Neural cell (in vitro differentiated cells): Measurements from ENCODE around the gene CLPX.

ENCODE experiments used
- EP300 ChIP-seq: fragments of 450-650 bp; conservative IDR thresholded peaks from 2 replicates; pipeline ENCODE4 v1.6.1; 2014; ENCODE audit warnings: antibody characterized with exemption, mild to moderate bottlenecking, moderate library complexity; ENCODE audit not compliant: poor library complexity, severe bottlenecking
- EZH2 ChIP-seq: fragments of 200-600, 300-800 bp; shearing (Covaris generic), sonication (generic); IDR thresholded peaks from 2 replicates; pipeline ENCODE4 v1.6.1; 2014; ENCODE audit warnings: antibody characterized with exemption, low read length, borderline replicate concordance, mild to moderate bottlenecking; ENCODE audit not compliant: insufficient read depth, poor library complexity, severe bottlenecking
- MXI1 ChIP-seq: fragments of 450-650 bp; conservative IDR thresholded peaks from 2 replicates; pipeline ENCODE4 v1.6.1; 2014; ENCODE audit warnings: antibody characterized with exemption, mild to moderate bottlenecking; ENCODE audit not compliant: poor library complexity, severe bottlenecking
- POLR2AphosphoS5 ChIP-seq: IDR thresholded peaks from 2 replicates; pipeline ENCODE4 v1.6.1; 2012
- RAD21 ChIP-seq: fragments of 450-650 bp; conservative IDR thresholded peaks from 2 replicates; pipeline ENCODE4 v1.6.1; 2014; ENCODE audit warnings: antibody characterized with exemption, mild to moderate bottlenecking, moderate library complexity
- SMC3 ChIP-seq: fragments of 450-650 bp; conservative IDR thresholded peaks from 2 replicates; pipeline ENCODE4 v1.6.1; 2014; ENCODE audit warnings: antibody characterized with exemption, mild to moderate bottlenecking, moderate library complexity; ENCODE audit not compliant: poor library complexity
- TAF1 ChIP-seq: IDR thresholded peaks from 2 replicates; pipeline ENCODE4 v1.6.1; 2012; ENCODE audit warnings: low read depth
- TF ChIP-seq, protein P1 (sequence below): fragments of 450-650 bp; IDR thresholded peaks from 2 replicates; pipeline ENCODE4 v1.5.1; 2014; ENCODE audit warnings: antibody characterized with exemption, mild to moderate bottlenecking, moderate library complexity; ENCODE audit not compliant: poor library complexity, severe bottlenecking
- TF ChIP-seq, protein P2 (sequence below): IDR thresholded peaks from 2 replicates; pipeline ENCODE4 v1.6.1; 2012; ENCODE audit warnings: borderline replicate concordance

DNA sequence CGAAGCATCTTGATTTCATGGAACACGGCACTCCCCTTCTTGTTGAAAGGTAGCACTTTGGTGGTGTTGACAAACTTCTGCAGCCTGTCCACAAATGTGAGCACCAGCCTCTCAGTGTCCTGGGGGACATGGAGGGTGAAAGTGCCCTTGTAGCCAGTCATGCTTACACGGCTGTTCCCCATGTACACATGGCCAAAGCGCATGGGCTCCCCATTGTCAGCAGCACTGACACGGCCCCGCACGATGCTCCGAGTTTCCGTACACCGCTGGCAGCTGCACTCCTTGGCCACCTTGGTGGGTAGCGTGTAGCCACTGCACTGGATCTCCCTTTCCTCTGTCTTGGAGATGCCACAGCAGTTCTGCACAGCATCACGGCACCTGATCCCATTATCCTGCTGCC lies 13.4 kb upstream of the CLPX start:
- TF ChIP-seq, protein P1, sequence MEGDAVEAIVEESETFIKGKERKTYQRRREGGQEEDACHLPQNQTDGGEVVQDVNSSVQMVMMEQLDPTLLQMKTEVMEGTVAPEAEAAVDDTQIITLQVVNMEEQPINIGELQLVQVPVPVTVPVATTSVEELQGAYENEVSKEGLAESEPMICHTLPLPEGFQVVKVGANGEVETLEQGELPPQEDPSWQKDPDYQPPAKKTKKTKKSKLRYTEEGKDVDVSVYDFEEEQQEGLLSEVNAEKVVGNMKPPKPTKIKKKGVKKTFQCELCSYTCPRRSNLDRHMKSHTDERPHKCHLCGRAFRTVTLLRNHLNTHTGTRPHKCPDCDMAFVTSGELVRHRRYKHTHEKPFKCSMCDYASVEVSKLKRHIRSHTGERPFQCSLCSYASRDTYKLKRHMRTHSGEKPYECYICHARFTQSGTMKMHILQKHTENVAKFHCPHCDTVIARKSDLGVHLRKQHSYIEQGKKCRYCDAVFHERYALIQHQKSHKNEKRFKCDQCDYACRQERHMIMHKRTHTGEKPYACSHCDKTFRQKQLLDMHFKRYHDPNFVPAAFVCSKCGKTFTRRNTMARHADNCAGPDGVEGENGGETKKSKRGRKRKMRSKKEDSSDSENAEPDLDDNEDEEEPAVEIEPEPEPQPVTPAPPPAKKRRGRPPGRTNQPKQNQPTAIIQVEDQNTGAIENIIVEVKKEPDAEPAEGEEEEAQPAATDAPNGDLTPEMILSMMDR: no peak
- TF ChIP-seq TAF1 (no peak), RAD21 (no peak), POLR2AphosphoS5 (no peak), MXI1 (no peak), EZH2 (no peak), SMC3 (no peak), EP300 (no peak)
- TF ChIP-seq, protein P2, sequence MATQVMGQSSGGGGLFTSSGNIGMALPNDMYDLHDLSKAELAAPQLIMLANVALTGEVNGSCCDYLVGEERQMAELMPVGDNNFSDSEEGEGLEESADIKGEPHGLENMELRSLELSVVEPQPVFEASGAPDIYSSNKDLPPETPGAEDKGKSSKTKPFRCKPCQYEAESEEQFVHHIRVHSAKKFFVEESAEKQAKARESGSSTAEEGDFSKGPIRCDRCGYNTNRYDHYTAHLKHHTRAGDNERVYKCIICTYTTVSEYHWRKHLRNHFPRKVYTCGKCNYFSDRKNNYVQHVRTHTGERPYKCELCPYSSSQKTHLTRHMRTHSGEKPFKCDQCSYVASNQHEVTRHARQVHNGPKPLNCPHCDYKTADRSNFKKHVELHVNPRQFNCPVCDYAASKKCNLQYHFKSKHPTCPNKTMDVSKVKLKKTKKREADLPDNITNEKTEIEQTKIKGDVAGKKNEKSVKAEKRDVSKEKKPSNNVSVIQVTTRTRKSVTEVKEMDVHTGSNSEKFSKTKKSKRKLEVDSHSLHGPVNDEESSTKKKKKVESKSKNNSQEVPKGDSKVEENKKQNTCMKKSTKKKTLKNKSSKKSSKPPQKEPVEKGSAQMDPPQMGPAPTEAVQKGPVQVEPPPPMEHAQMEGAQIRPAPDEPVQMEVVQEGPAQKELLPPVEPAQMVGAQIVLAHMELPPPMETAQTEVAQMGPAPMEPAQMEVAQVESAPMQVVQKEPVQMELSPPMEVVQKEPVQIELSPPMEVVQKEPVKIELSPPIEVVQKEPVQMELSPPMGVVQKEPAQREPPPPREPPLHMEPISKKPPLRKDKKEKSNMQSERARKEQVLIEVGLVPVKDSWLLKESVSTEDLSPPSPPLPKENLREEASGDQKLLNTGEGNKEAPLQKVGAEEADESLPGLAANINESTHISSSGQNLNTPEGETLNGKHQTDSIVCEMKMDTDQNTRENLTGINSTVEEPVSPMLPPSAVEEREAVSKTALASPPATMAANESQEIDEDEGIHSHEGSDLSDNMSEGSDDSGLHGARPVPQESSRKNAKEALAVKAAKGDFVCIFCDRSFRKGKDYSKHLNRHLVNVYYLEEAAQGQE: no peak
